Measurements from ENCODE around the gene NRXN2.

DNA sequence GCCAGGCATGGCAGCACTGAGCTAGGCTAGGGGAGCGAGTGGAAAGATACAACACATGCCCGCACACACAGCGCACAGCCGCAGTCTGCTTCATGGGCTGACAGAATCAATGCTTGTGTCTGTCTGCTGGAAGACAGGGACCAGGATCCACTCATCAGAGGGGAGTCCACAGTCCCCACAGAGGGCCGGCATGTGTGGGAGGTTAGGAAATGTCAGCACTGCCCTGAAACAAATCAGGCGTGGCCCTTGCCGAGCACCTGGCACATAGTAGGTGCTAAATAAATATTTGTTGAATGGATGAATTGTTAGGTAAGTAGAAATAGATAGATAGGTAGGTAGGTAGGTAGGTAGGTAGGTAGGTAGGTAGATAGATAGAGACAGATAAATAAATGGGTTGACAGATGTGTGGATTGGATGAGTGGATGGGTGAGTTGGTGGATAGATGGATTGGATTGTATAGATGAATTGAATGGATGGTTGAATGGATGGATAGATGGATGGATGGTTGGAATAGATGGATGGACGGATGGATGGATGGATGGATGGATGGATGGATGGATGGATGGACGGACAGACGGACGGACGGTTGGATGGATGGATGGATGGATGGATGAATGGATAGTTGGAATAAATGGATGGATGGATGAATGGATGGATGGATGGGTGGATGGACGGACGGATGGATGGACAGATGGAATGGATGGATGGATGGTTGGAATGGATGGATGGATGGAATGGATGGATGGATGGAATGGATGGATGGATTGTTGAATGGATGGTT, 128.6 kb downstream of the NRXN2 start:
- TF ChIP-seq, protein P1, sequence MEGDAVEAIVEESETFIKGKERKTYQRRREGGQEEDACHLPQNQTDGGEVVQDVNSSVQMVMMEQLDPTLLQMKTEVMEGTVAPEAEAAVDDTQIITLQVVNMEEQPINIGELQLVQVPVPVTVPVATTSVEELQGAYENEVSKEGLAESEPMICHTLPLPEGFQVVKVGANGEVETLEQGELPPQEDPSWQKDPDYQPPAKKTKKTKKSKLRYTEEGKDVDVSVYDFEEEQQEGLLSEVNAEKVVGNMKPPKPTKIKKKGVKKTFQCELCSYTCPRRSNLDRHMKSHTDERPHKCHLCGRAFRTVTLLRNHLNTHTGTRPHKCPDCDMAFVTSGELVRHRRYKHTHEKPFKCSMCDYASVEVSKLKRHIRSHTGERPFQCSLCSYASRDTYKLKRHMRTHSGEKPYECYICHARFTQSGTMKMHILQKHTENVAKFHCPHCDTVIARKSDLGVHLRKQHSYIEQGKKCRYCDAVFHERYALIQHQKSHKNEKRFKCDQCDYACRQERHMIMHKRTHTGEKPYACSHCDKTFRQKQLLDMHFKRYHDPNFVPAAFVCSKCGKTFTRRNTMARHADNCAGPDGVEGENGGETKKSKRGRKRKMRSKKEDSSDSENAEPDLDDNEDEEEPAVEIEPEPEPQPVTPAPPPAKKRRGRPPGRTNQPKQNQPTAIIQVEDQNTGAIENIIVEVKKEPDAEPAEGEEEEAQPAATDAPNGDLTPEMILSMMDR (IDR thresholded peaks at IDR 0.05) = no peak
- TF ChIP-seq EZH2 (IDR thresholded peaks at IDR 0.05) = no peak
